Measurements from ENCODE around the gene ASF1A. TPM values are rescaled to one million over a fixed set of nuclear protein-coding genes. Genes with fewer than 3 reads are reported as not detected.
A peak's percentile ranks its signal among the peaks of the same experiment; 100 is the strongest.

ASF1A gene
- total and polyA plus RNA-seq, 9 of the 15 experiments (the other 6 are each of a cell fraction or from before 2014, with no cell fraction given): 31.5 to 45.3 (median 34.8) TPM

- TF ChIP-seq, protein P1, sequence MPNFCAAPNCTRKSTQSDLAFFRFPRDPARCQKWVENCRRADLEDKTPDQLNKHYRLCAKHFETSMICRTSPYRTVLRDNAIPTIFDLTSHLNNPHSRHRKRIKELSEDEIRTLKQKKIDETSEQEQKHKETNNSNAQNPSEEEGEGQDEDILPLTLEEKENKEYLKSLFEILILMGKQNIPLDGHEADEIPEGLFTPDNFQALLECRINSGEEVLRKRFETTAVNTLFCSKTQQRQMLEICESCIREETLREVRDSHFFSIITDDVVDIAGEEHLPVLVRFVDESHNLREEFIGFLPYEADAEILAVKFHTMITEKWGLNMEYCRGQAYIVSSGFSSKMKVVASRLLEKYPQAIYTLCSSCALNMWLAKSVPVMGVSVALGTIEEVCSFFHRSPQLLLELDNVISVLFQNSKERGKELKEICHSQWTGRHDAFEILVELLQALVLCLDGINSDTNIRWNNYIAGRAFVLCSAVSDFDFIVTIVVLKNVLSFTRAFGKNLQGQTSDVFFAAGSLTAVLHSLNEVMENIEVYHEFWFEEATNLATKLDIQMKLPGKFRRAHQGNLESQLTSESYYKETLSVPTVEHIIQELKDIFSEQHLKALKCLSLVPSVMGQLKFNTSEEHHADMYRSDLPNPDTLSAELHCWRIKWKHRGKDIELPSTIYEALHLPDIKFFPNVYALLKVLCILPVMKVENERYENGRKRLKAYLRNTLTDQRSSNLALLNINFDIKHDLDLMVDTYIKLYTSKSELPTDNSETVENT (CRISPR knock-in tag; IDR thresholded peaks at IDR 0.05): no peak
- TF ChIP-seq ZNF277 (CRISPR knock-in tag; IDR thresholded peaks at IDR 0.05; ENCODE audit: borderline replicate concordance) (no peak), PHF20 (IDR thresholded peaks at IDR 0.05; ENCODE audit: partially characterized antibody) (no peak), RFX1 (IDR thresholded peaks at IDR 0.05) (no peak), NCOR1 (IDR thresholded peaks at IDR 0.05) (no peak), NFE2L1 (tag; IDR thresholded peaks at IDR 0.05; ENCODE audit: borderline replicate concordance, low read depth) (peak; percentile 95), MED1 (CRISPR knock-in tag; IDR thresholded peaks at IDR 0.05; ENCODE audit: borderline replicate concordance) (no peak), ZBTB9 (CRISPR knock-in tag; IDR thresholded peaks at IDR 0.05) (no peak), ARNT (IDR thresholded peaks at IDR 0.05) (0 out of 4 replicates have a peak, but pooled peaks have one; percentile 48 to 71), KDM1A (IDR thresholded peaks at IDR 0.05) (no peak), HNRNPL (IDR thresholded peaks at IDR 0.05; ENCODE audit: low read depth, low read length) (no peak), HDAC6 (IDR thresholded peaks at IDR 0.05; ENCODE audit: low read depth, low read length) (no peak), ZNF274 (IDR thresholded peaks at IDR 0.05; ENCODE audit: borderline replicate concordance, low read depth, low read length) (no peak), HDAC2 (IDR thresholded peaks at IDR 0.05) (0 out of 2 replicates have a peak, but pooled peaks have one; percentile 26), RBFOX2 (IDR thresholded peaks at IDR 0.05; ENCODE audit: low read depth, low read length) (no peak), TEAD2 (tag; IDR thresholded peaks at IDR 0.05) (no peak)
- TF ChIP-seq, protein P2, sequence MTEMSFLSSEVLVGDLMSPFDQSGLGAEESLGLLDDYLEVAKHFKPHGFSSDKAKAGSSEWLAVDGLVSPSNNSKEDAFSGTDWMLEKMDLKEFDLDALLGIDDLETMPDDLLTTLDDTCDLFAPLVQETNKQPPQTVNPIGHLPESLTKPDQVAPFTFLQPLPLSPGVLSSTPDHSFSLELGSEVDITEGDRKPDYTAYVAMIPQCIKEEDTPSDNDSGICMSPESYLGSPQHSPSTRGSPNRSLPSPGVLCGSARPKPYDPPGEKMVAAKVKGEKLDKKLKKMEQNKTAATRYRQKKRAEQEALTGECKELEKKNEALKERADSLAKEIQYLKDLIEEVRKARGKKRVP (CRISPR knock-in tag; IDR thresholded peaks at IDR 0.05): no peak
- TF ChIP-seq, protein P3, sequence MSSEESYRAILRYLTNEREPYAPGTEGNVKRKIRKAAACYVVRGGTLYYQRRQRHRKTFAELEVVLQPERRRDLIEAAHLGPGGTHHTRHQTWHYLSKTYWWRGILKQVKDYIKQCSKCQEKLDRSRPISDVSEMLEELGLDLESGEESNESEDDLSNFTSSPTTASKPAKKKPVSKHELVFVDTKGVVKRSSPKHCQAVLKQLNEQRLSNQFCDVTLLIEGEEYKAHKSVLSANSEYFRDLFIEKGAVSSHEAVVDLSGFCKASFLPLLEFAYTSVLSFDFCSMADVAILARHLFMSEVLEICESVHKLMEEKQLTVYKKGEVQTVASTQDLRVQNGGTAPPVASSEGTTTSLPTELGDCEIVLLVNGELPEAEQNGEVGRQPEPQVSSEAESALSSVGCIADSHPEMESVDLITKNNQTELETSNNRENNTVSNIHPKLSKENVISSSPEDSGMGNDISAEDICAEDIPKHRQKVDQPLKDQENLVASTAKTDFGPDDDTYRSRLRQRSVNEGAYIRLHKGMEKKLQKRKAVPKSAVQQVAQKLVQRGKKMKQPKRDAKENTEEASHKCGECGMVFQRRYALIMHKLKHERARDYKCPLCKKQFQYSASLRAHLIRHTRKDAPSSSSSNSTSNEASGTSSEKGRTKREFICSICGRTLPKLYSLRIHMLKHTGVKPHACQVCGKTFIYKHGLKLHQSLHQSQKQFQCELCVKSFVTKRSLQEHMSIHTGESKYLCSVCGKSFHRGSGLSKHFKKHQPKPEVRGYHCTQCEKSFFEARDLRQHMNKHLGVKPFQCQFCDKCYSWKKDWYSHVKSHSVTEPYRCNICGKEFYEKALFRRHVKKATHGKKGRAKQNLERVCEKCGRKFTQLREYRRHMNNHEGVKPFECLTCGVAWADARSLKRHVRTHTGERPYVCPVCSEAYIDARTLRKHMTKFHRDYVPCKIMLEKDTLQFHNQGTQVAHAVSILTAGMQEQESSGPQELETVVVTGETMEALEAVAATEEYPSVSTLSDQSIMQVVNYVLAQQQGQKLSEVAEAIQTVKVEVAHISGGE (CRISPR knock-in tag; IDR thresholded peaks at IDR 0.05): no peak
These were observed 2.6 kb downstream of the ASF1A start (continued) for GRCh38 chr6:118896339-118897136.
